ENCODE data around the gene GFPT1.

- TF ChIP-seq, protein P1, sequence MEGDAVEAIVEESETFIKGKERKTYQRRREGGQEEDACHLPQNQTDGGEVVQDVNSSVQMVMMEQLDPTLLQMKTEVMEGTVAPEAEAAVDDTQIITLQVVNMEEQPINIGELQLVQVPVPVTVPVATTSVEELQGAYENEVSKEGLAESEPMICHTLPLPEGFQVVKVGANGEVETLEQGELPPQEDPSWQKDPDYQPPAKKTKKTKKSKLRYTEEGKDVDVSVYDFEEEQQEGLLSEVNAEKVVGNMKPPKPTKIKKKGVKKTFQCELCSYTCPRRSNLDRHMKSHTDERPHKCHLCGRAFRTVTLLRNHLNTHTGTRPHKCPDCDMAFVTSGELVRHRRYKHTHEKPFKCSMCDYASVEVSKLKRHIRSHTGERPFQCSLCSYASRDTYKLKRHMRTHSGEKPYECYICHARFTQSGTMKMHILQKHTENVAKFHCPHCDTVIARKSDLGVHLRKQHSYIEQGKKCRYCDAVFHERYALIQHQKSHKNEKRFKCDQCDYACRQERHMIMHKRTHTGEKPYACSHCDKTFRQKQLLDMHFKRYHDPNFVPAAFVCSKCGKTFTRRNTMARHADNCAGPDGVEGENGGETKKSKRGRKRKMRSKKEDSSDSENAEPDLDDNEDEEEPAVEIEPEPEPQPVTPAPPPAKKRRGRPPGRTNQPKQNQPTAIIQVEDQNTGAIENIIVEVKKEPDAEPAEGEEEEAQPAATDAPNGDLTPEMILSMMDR (IDR thresholded peaks at IDR 0.05) = no peak
- TF ChIP-seq EP300 (IDR thresholded peaks at IDR 0.05) (no peak), POLR2AphosphoS5 (IDR thresholded peaks at IDR 0.05) (no peak)
Observed at GRCh38 chr2:69353360-69353759, 33.7 kb downstream of the GFPT1 start.
